Keratinocyte (primary cell): ENCODE data around the gene STX18. TPM values are rescaled to one million over a fixed set of nuclear protein-coding genes. Genes with fewer than 3 reads are reported as not detected.

ENCODE experiments used
- DNase-seq: peaks from one replicate; pipeline ENCODE4 v3.0.0-alpha.2; 2011; ENCODE audit warnings: low read depth, missing footprints, low spot score
- FAIRE-seq: peaks from 2 replicates; lab custom pipeline; 2011; peaks lifted over from hg19 to GRCh38; lab: Jason Lieb, UNC
- H2AFZ ChIP-seq: 2 replicates; pipeline ENCODE4 v1.6.0; 2012; ENCODE audit warnings: low read length, control low read depth, inconsistent platforms; ENCODE audit not compliant: control insufficient read depth
- H3K27ac ChIP-seq: 2 replicates; pipeline ENCODE4 v1.5.1; 2011; ENCODE audit warnings: low read length; ENCODE audit not compliant: control insufficient read depth, insufficient read depth
- H3K27me3 ChIP-seq: 3 replicates; pipeline ENCODE4 v1.6.0; 2011; ENCODE audit warnings: low read length; ENCODE audit not compliant: control insufficient read depth, insufficient read depth; ENCODE audit errors: extremely low read depth
- H3K36me3 ChIP-seq, 2 experiments: 2 replicates in 1 of 2; 3 replicates in 1 of 2; pipeline ENCODE4 v1.5.1; 2011; ENCODE audit warnings: low read length in 2 of 2, mild to moderate bottlenecking in 1 of 2; ENCODE audit not compliant: control insufficient read depth in 2 of 2, insufficient read depth in 2 of 2; ENCODE audit errors: extremely low read depth in 1 of 2
- H3K4me1 ChIP-seq: 3 replicates; pipeline ENCODE4 v1.5.1; 2011; ENCODE audit warnings: low read length; ENCODE audit not compliant: control insufficient read depth, insufficient read depth; ENCODE audit errors: extremely low read depth
- H3K4me2 ChIP-seq: 3 replicates; pipeline ENCODE4 v1.6.0; 2011; ENCODE audit warnings: low read depth, low read length; ENCODE audit not compliant: control insufficient read depth, insufficient read depth; ENCODE audit errors: extremely low read depth
- H3K4me3 ChIP-seq, 3 experiments: fragments of 200-600 bp in 1 of 3; sonication (generic) in 1 of 3; 2 replicates in 2 of 3; 3 replicates in 1 of 3; pipeline ENCODE4 v1.5.1; 2011 to 2016; ENCODE audit warnings: low read length in 3 of 3, mild to moderate bottlenecking in 3 of 3, control low read depth in 2 of 3, inconsistent platforms in 1 of 3, low read depth in 1 of 3, mixed read lengths in 1 of 3, mixed run types in 1 of 3, moderate library complexity in 1 of 3; ENCODE audit not compliant: control insufficient read depth in 2 of 3, insufficient read depth in 2 of 3; ENCODE audit errors: extremely low read depth in 1 of 3
- H3K79me2 ChIP-seq: 2 replicates; pipeline ENCODE4 v1.6.0; 2012; ENCODE audit warnings: low read length; ENCODE audit not compliant: control insufficient read depth, insufficient read depth
- H3K9ac ChIP-seq: 3 replicates; pipeline ENCODE4 v1.6.0; 2011; ENCODE audit warnings: low read length; ENCODE audit not compliant: control insufficient read depth, insufficient read depth; ENCODE audit errors: extremely low read depth
- H3K9me1 ChIP-seq: 3 replicates; pipeline ENCODE4 v1.6.0; 2011; ENCODE audit warnings: low read length; ENCODE audit not compliant: control insufficient read depth, insufficient read depth; ENCODE audit errors: extremely low read depth
- H3K9me3 ChIP-seq: 2 replicates; pipeline ENCODE4 v1.5.1; 2012; ENCODE audit warnings: low read depth, low read length; ENCODE audit not compliant: control insufficient read depth
- H4K20me1 ChIP-seq: 3 replicates; pipeline ENCODE4 v1.6.0; 2011; ENCODE audit warnings: low read length; ENCODE audit not compliant: control insufficient read depth, insufficient read depth; ENCODE audit errors: extremely low read depth
- CTCF ChIP-seq, 3 experiments: IDR thresholded peaks in 1 of 3; conservative IDR thresholded peaks in 1 of 3; optimal IDR thresholded peaks in 1 of 3; 2 replicates in 2 of 3; 3 replicates in 1 of 3; pipeline versions ENCODE3 to v1.5.1; 2011; ENCODE audit warnings: low read length in 3 of 3, mild to moderate bottlenecking in 3 of 3, moderate library complexity in 2 of 3, control low read depth in 1 of 3, inconsistent platforms in 1 of 3; ENCODE audit not compliant: insufficient read depth in 2 of 3; ENCODE audit errors: extremely low read depth in 1 of 3
- EZH2 ChIP-seq: IDR thresholded peaks from one replicate; pipeline ENCODE4 v1.6.1; 2012; ENCODE audit warnings: inconsistent platforms, mild to moderate bottlenecking, low read length, moderate library complexity
- dilution Hi-C: fragments of 300-500 bp; cut with MboI; formaldehyde crosslinking; loops from one replicate; pipeline ENCODE4 v1.7.0; 2020; ENCODE audit warnings: low sequenced_read_pairs; ENCODE audit not compliant: extremely low pct_ligation_motif_present
- polyA plus RNA-seq, 5 experiments: library from polyadenylated mRNA; depleted of rRNA in 3 of 5; stranded (reverse) in 3 of 5; stranded (forward) in 1 of 5; unstranded in 1 of 5; fragments of >200 nt; gene quantifications; 1 replicate in 1 of 5; 2 replicates in 3 of 5; 3 replicates in 1 of 5; pipeline versions ENCODE4 v1.2.1 to v1.2.3, GENCODE V29; 2011 to 2012; ENCODE audit warnings: missing spikeins in 2 of 5, low read depth in 1 of 5, low replicate concordance in 1 of 5

The STX18 gene
- polyA plus RNA-seq, 1 donor (not counting 4 experiments of a cell fraction or from before 2014, with no cell fraction given) = 21.6 TPM

- dilution Hi-C loops = no loop called here
- no peak overlapping the region for H3K4me3 ChIP-seq
- no peak for FAIRE-seq
- no peaks in the 10 kb centered on the region for H3K79me2 ChIP-seq
- no peak overlapping the region for H3K27ac ChIP-seq
- no peak overlapping the region for H2AFZ ChIP-seq
- TF ChIP-seq CTCF (optimal IDR thresholded peaks at IDR 0.05 in 1 of 3, IDR thresholded peaks at IDR 0.05 in 1 of 3, conservative IDR thresholded peaks at IDR 0.05 in 1 of 3; ENCODE audit: extremely low read depth in 1 of 3, insufficient read depth in 2 of 3, low read length in 3 of 3) (no peak), EZH2 (no peak)
- H3K4me1 ChIP-seq = peaks cover 21% of the 10 kb centered on the region
- H4K20me1 ChIP-seq = no peaks in the 10 kb centered on the region
- H3K27me3 ChIP-seq = no peaks in the 10 kb centered on the region
- no peaks in the 10 kb centered on the region for H3K9me3 ChIP-seq
- H3K9me1 ChIP-seq = no peaks in the 10 kb centered on the region
- no peak for DNase-seq
- H3K9ac ChIP-seq = no peak overlapping the region
- no peaks in the 10 kb centered on the region for H3K36me3 ChIP-seq
- H3K4me2 ChIP-seq = no peak overlapping the region
Observed at GRCh38 chr4:4580494-4580893, 38.6 kb upstream of the STX18 start.

DNA sequence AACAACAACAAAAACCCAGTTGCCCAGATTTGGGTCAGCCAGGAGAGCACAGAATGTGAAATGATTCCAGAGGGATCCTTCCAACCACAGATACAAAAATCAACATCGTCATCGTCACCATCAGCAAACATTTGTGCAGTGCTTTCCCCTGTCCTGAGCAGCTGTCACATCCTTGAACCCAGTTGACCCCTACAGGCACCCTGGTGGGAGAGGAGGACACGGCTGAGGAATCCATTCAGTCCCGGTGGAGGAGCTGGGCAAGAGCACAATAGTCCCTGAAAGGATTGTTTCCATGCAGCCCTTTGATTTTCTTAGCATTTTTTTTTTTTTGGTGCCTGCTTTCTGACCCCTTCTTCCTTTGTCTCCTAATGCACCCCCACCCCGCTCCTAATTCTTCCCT is 37.1 kb upstream of the STX18 start:
- H3K79me2 ChIP-seq = no peaks in the 10 kb centered on the region
- no peak overlapping the region for H3K27ac ChIP-seq
- no peaks in the 10 kb centered on the region for H3K36me3 ChIP-seq
- no peaks in the 10 kb centered on the region for H3K9me1 ChIP-seq
- no peak overlapping the region for H3K4me3 ChIP-seq
- H2AFZ ChIP-seq = no peak overlapping the region
- H3K9ac ChIP-seq = no peak overlapping the region
- H3K27me3 ChIP-seq = no peaks in the 10 kb centered on the region
- H3K9me3 ChIP-seq = no peaks in the 10 kb centered on the region
- H3K4me1 ChIP-seq = peaks cover 6% of the 10 kb centered on the region
- H4K20me1 ChIP-seq = no peaks in the 10 kb centered on the region
- dilution Hi-C loops = no loop called here
- no peak overlapping the region for H3K4me2 ChIP-seq
- DNase-seq (no peak), FAIRE-seq (no peak)
- no peak for TF ChIP-seq CTCF (optimal IDR thresholded peaks at IDR 0.05 in 1 of 3, IDR thresholded peaks at IDR 0.05 in 1 of 3, conservative IDR thresholded peaks at IDR 0.05 in 1 of 3; ENCODE audit: extremely low read depth in 1 of 3, insufficient read depth in 2 of 3, low read length in 3 of 3)
